ENCODE results near the gene OR6C2. TPM values are rescaled to one million over a fixed set of nuclear protein-coding genes. Genes with fewer than 3 reads are reported as not detected.
"Not testable (repeated sequence)": the region's sequence is repeated elsewhere in the genome, so short reads cannot be mapped to it uniquely, and the experiment has no call there.

The OR6C2 gene
- total RNA-seq, 4 donors from 2014 or later = 0.22 TPM; not detected in 3

DNA sequence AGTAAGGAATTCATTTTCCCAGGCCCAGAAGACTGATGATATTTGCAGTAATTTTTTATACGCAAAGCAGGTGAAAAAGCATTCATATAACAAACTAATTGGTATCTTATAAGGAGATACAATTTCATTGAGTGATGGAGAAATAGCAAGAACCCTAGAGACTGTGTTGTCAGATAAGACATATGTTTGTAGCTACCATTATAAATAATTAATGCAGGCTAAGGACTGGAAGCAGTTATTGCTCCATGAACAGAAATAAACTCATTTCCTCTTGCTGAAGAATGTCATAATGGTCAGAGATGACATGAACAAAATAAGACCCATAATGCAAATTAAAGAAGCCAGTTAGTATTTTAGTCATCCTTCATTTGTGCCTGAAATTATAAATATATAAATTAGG lies 1.5 kb downstream of the OR6C2 start:
- intact Hi-C loops (cut with DNase I) = no loop called here
- Histone ChIP-seq H3K4me1 (no peaks in the 10 kb centered on the region), H3K36me3 (no peaks in the 10 kb centered on the region), H3K27me3 (no peaks in the 10 kb centered on the region), H3K9me3 (no peaks in the 10 kb centered on the region), H3K4me3 (no peak overlapping the region), H3K27ac (no peak overlapping the region)
- DNase-seq = no peak
- WGBS, 2 donors = 92 to 100% methylated on average over 1 of the region's 1 CpG
- TF ChIP-seq POLR2A (IDR thresholded peaks at IDR 0.05) (no peak), CTCF (IDR thresholded peaks at IDR 0.05) (no peak)

DNA sequence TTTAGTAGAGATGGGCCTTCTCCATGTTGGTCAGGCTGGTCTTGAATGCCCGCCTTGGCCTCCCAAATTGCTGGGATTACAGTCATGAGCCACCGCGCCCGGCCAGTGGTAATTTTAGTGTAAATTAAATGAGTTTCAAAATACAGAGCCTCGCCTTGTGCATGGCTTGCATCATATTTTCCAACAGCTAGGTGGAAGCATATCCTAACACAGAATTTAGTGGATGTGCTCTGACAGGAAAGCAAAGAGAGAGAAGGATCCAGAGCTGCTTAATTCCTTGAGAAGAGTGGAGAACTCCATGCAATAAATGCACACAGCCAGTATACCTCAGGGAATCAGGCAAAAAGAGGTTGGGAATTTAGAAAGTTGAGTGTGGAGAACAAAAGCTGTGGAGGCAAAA lies 2.5 kb downstream of the OR6C2 start:
- Histone ChIP-seq H3K4me1 (no peaks in the 10 kb centered on the region), H3K27ac (no peak overlapping the region), H3K9me3 (no peaks in the 10 kb centered on the region), H3K4me3 (no peak overlapping the region), H3K27me3 (no peaks in the 10 kb centered on the region), H3K36me3 (no peaks in the 10 kb centered on the region)
- intact Hi-C loops (cut with DNase I) = no loop called here
- WGBS, 2 donors = 76 to 90% methylated on average over 4 to 5 of the region's 5 CpGs
- TF ChIP-seq CTCF (IDR thresholded peaks at IDR 0.05) = no peak
- no peak for TF ChIP-seq POLR2A (IDR thresholded peaks at IDR 0.05)
- no peak for DNase-seq

- H3K27ac ChIP-seq = no peak overlapping the region
- TF ChIP-seq POLR2A (IDR thresholded peaks at IDR 0.05) = no peak
- TF ChIP-seq CTCF (IDR thresholded peaks at IDR 0.05) = no peak
- no peaks in the 10 kb centered on the region for H3K36me3 ChIP-seq
- intact Hi-C loops (cut with DNase I) = no loop called here
- no peaks in the 10 kb centered on the region for H3K4me1 ChIP-seq
- DNase-seq = no peak
- H3K4me3 ChIP-seq = no peak overlapping the region
- H3K27me3 ChIP-seq = no peaks in the 10 kb centered on the region
- H3K9me3 ChIP-seq = no peaks in the 10 kb centered on the region
Observed at GRCh38 chr12:55448825-55449224, 4.9 kb downstream of the OR6C2 start.

DNA sequence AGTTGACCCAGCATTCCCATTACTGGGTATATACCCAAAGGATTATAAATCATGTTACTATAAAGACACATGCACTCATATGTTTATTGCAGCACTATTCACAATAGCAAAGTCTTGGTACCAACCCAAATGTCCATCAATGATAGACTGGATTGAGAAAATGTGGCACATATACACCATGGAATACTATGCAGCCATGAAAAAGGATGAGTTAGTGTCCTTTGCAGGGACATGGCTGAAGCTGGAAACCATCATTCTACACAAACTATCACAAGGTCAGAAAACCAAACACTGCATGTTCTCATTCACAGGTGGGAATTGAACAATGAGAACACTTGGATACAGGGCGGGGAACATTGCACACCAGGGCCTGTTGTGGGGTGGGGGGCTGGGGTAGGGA lies 21.1 kb downstream of the OR6C2 start:
- intact Hi-C loops (cut with DNase I); H3K9me3 ChIP-seq; H3K4me1 ChIP-seq; H3K36me3 ChIP-seq; H3K27me3 ChIP-seq; H3K4me3 ChIP-seq; H3K27ac ChIP-seq; DNase-seq: not testable (repeated sequence)
- 100% methylated on average over 1 of the region's 1 CpG; no CpG with 5 or more reads in 1 of the 2 donors for WGBS, 2 donors

- intact Hi-C loops (cut with DNase I) = no loop called here
- no peak for DNase-seq
- H3K27ac ChIP-seq = no peak overlapping the region
- WGBS, 2 donors = 30 to 34% methylated on average over 2 of the region's 2 CpGs
- TF ChIP-seq CTCF (IDR thresholded peaks at IDR 0.05) (no peak), POLR2A (IDR thresholded peaks at IDR 0.05) (no peak)
- no peaks in the 10 kb centered on the region for H3K27me3 ChIP-seq
- H3K36me3 ChIP-seq = no peaks in the 10 kb centered on the region
- no peak overlapping the region for H3K4me3 ChIP-seq
- H3K4me1 ChIP-seq = no peaks in the 10 kb centered on the region
- H3K9me3 ChIP-seq = no peaks in the 10 kb centered on the region
Observed at GRCh38 chr12:55467836-55468235, 24.0 kb downstream of the OR6C2 start.

- H3K36me3 ChIP-seq = no peaks in the 10 kb centered on the region
- H3K4me1 ChIP-seq = no peaks in the 10 kb centered on the region
- DNase-seq = no peak
- no peaks in the 10 kb centered on the region for H3K9me3 ChIP-seq
- TF ChIP-seq CTCF (IDR thresholded peaks at IDR 0.05) = no peak
- no peak overlapping the region for H3K4me3 ChIP-seq
- WGBS, 2 donors = 38 to 40% methylated on average over 2 of the region's 2 CpGs
- intact Hi-C loops (cut with DNase I) = no loop called here
- no peak overlapping the region for H3K27ac ChIP-seq
- H3K27me3 ChIP-seq = no peaks in the 10 kb centered on the region
Observed at GRCh38 chr12:55469291-55469690, 25.4 kb downstream of the OR6C2 start.

Measured in esophagus squamous epithelium (tissue), 5 donors.